HepG2 (cell line): ENCODE measurements around the gene SPNS2. TPM values are rescaled to one million over a fixed set of nuclear protein-coding genes. Genes with fewer than 3 reads are reported as not detected.

ENCODE experiments used
- ARID4A ChIP-seq: sonication (generic); formaldehyde crosslinking; IDR thresholded peaks from 2 replicates; pipeline ENCODE4 v1.5.0; 2020; ENCODE audit warnings: mild to moderate bottlenecking, missing genetic modification reagents, borderline replicate concordance
- CBX2 ChIP-seq, 2 experiments: fragments of 200-600 bp in 1 of 2; sonication (generic); formaldehyde crosslinking in 1 of 2; IDR thresholded peaks; 2 replicates each; pipeline versions ENCODE4 v1.7.0 to v1.8.1; 2018 to 2022; ENCODE audit warnings: low read depth in 2 of 2, low read length in 1 of 2, mild to moderate bottlenecking in 1 of 2, missing genetic modification reagents in 1 of 2
- DNMT3B ChIP-seq: conservative IDR thresholded peaks from 2 replicates; pipeline ENCODE4 v1.6.1; 2016; ENCODE audit warnings: missing biosample characterization, control low read depth
- HMGXB4 ChIP-seq, 2 experiments: sonication (generic) in 1 of 2; formaldehyde crosslinking in 1 of 2; IDR thresholded peaks; 2 replicates each; pipeline versions ENCODE4 v1.4.0 to v1.6.1; 2018 to 2020; ENCODE audit warnings: missing genetic modification reagents in 2 of 2, borderline replicate concordance in 1 of 2, low read depth in 1 of 2, mild to moderate bottlenecking in 1 of 2, missing biosample characterization in 1 of 2
- KAT7 ChIP-seq: IDR thresholded peaks from 2 replicates; pipeline ENCODE4 v1.6.1; 2018; ENCODE audit warnings: borderline replicate concordance, missing compliant biosample characterization
- KDM1A ChIP-seq: IDR thresholded peaks from 2 replicates; pipeline ENCODE4 v1.6.1; 2016; ENCODE audit warnings: missing compliant biosample characterization
- SIN3A ChIP-seq: IDR thresholded peaks from 2 replicates; pipeline ENCODE4 v1.6.1; 2011; ENCODE audit warnings: low read depth, mild to moderate bottlenecking, control low read depth, low read length, borderline replicate concordance
- SRSF1 ChIP-seq: fragments of 200-400 bp; formaldehyde crosslinking; optimal IDR thresholded peaks from 2 replicates; pipeline ENCODE3; 2017; ENCODE audit warnings: mild to moderate bottlenecking, low read depth, low read length, moderate library complexity
- TMF1 ChIP-seq: sonication (generic); formaldehyde crosslinking; IDR thresholded peaks from 2 replicates; pipeline ENCODE4 v1.8.1; 2022; ENCODE audit warnings: low read depth, missing genetic modification reagents
- TOPORS ChIP-seq: sonication (generic); formaldehyde crosslinking; IDR thresholded peaks from 2 replicates; pipeline ENCODE4 v1.8.0; 2023; ENCODE audit warnings: mild to moderate bottlenecking, missing genetic modification reagents
- U2AF1 ChIP-seq: fragments of 200-400 bp; formaldehyde crosslinking; optimal IDR thresholded peaks from 2 replicates; pipeline ENCODE3; 2017; ENCODE audit warnings: mild to moderate bottlenecking, low read depth, low read length
- ZNF276 ChIP-seq: sonication (generic); formaldehyde crosslinking; IDR thresholded peaks from 2 replicates; pipeline ENCODE4 v1.4.0; 2020; ENCODE audit warnings: mild to moderate bottlenecking, low read depth, missing genetic modification reagents
- ZNF343 ChIP-seq: sonication (generic); formaldehyde crosslinking; IDR thresholded peaks from 2 replicates; pipeline ENCODE4 v1.4.0; 2020; ENCODE audit warnings: mild to moderate bottlenecking, missing genetic modification reagents
- ZNF510 ChIP-seq: sonication (generic); formaldehyde crosslinking; IDR thresholded peaks from 2 replicates; pipeline ENCODE4 v1.4.0; 2020; ENCODE audit warnings: low read depth, mild to moderate bottlenecking, missing genetic modification reagents
- ZNF589 ChIP-seq: sonication (generic); formaldehyde crosslinking; conservative IDR thresholded peaks from 2 replicates; pipeline ENCODE4 v1.8.0; 2022; ENCODE audit warnings: mild to moderate bottlenecking, moderate library complexity, missing genetic modification reagents
- ZNF605 ChIP-seq: sonication (generic); formaldehyde crosslinking; IDR thresholded peaks from 2 replicates; pipeline ENCODE4 v1.8.0; 2022; ENCODE audit warnings: mild to moderate bottlenecking, missing genetic modification reagents
- ZNF772 ChIP-seq: sonication (generic); formaldehyde crosslinking; IDR thresholded peaks from 2 replicates; pipeline ENCODE4 v1.5.0; 2020; ENCODE audit warnings: mild to moderate bottlenecking, missing genetic modification reagents
- ZUFSP ChIP-seq: sonication (generic); formaldehyde crosslinking; IDR thresholded peaks from 2 replicates; pipeline ENCODE4 v1.9.0; 2021; ENCODE audit warnings: missing genetic modification reagents, mild to moderate bottlenecking, borderline replicate concordance
- polyA plus RNA-seq, 8 experiments: library from polyadenylated mRNA; depleted of rRNA in 3 of 8; stranded (reverse) in 7 of 8; unstranded in 1 of 8; fragments of >200 nt; fragmentation: Illumina TruSeq in 4 of 8; extraction: Trizol in 4 of 8; gene quantifications; 2 replicates each; pipeline versions ENCODE4 v1.2.1 to v1.2.3, GENCODE V29; 2011 to 2016; ENCODE audit warnings: low read depth in 4 of 8, missing spikeins in 1 of 8, mixed read lengths in 1 of 8; ENCODE audit not compliant: insufficient read depth in 1 of 8
- total RNA-seq, 5 experiments: library from RNA; depleted of rRNA; stranded (reverse); fragments of >200 nt; fragmentation: Illumina TruSeq; extraction: Trizol; gene quantifications; 2 replicates each; pipeline ENCODE4 v1.2.3, GENCODE V29; 2016; ENCODE audit warnings: low read depth in 1 of 5

SPNS2 gene
- total and polyA plus RNA-seq, 2 of the 13 experiments (the other 11 are each of a cell fraction or from before 2014, with no cell fraction given), result 0.01 TPM; not detected in 1

GRCh38 chr17:4554997-4555799, 56.5 kb downstream of the SPNS2 start, which contains the start of gene MYBBP1A (continued):
- TF ChIP-seq KAT7 (CRISPR knock-in tag) (peak; percentile 81), ZNF510 (CRISPR knock-in tag) (no peak), KDM1A (CRISPR knock-in tag) (no peak), ZUFSP (no peak), ZNF343 (CRISPR knock-in tag) (peak; percentile 9; the same call in 1 of the 2 replicates), ZNF276 (CRISPR knock-in tag) (0 out of 2 replicates have a peak, but pooled peaks have one; percentile 65), ARID4A (CRISPR knock-in tag) (peak; percentile 99), ZNF605 (CRISPR knock-in tag) (peak; percentile 93), SRSF1 (peak; percentile 63), TOPORS (CRISPR knock-in tag) (no peak), ZNF589 (CRISPR knock-in tag) (no peak), HMGXB4 (CRISPR knock-in tag; IDR thresholded peaks at IDR 0.05; ENCODE audit: borderline replicate concordance in 1 of 2, low read depth in 1 of 2) (no peak), SIN3A (peak; percentile 91), TMF1 (CRISPR knock-in tag) (peak; percentile 50; the same call in 1 of the 2 replicates), DNMT3B (CRISPR knock-in tag) (no peak), CBX2 (IDR thresholded peaks at IDR 0.05; ENCODE audit: low read depth, low read length) (no peak), CBX2 (CRISPR knock-in tag; IDR thresholded peaks at IDR 0.05; ENCODE audit: low read depth) (no peak), ZNF772 (CRISPR knock-in tag) (peak; percentile 55; the same call in 1 of the 2 replicates), U2AF1 (no peak)
